Activated gamma-delta T cell (primary cell): ENCODE measurements around the gene SPTA1.

Source experiments
- DNase-seq: peaks from one replicate; lab custom pipeline; 2025; lab: John Stamatoyannopoulos, UW

SPTA1 gene

DNA sequence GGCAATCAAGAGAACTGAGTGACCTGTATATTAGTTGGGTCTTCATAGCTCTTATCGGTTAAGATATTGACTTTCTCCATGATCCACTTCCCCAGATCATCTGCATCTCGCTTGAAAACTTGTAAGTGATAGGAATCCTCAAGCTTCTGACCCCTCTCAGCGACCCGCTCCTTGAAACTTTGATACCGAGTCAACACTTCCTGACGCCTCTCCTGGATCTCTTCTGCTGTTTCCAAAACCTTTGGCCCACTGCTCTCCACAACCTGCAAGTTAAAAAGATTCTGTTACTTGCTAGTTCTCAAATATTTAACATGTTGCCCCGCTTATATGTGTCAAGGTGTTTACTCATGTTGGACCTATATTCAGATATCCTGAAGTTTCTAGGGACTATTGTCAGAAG, 1.4 kb downstream of the SPTA1 start:
- no peak for DNase-seq

DNA sequence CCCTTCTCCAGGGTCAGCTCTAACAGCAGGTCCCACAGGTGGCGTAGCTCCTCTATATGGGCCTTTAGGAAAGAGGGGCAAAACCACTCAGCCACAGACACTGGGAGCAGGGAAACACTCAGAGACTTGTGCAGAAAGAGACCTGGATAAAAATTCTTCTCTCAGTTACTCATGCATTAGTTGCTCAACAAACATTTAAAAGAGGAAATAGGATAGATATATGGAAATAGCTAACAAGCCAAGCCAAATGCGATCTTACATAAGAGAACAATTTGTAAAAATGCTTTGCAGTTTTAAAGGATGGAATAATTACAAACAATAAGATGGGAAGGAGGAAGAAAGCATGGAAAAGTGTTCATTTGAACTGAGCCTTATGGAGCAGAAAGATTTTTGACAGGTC, 4.9 kb downstream of the SPTA1 start:
- no peak for DNase-seq

DNA sequence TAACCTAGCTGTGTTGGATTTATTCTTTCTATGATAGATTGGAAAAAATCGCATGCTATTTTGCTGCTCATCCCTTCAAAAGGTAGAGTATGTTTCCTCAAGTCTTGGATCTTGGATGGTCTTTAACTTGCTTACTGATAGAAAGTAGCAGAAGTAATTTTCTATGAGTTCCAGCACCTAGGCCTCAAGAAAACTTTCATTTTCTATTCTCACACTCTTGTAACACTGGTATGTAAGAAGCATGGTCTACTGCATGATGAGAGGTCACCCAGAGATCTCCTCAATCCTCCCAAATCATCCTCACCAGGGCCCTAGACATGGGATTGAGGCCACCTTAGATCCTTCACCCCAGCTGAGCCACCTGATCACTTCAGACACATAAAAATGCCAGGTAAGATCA, 7.2 kb downstream of the SPTA1 start:
- no peak for DNase-seq

DNA sequence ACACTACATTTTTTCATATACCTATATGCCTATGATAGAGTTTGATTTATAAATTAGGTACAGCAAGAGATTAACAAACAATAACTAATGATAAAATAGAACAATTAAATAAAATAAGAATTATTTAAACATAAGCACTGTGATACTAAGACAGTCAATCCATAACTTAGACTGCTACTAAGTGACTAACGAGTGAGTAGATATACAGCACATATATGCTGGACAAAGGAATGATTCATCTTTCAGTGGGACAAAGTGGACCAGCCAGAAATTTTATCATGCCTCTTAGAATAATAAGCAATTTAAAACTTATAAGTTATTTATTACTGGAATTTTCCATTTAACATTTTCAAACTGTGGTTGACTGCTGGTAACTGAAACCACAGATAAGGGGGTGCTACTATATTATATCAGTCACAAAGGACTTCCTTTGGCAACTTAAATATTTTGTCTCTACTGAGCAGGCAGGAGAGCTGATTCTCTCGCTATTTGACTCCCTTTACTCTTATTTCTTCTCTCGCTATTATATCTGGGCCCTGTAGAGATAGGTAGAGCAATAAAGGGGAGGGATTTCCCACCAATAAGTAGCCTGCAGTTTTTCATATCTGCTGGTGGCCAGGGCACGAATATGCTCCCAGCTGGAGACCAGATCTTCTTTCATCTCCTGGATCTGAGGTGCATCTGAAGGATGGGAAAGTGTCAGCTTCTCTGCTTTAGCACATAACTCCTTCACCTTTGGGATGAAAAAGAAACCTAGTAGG, 10.8 kb downstream of the SPTA1 start:
- DNase-seq, result no peak

DNA sequence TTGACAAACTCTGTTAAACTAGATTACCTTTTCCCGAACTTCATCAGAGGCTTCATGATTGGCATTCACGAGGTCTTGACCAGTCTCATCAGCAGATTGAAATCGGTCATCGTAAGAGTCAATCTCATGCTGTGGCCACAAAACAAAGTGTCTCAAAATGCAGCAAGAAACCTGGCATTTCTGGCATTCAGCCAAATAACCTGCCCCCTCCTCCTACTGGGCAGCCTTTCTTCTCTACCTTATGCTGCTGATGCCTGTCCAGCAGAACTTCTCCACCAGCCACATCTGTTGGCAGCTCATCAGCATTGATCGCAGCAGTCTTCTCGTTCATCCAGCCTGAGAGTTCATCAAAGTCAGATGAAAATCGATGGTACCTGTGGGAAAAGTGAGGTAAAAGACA, 12.2 kb downstream of the SPTA1 start:
- DNase-seq, result no peak

GRCh38 chr1:158666037-158666436, 20.5 kb downstream of the SPTA1 start:
- no peak for DNase-seq

- DNase-seq, result no peak
Measured at GRCh38 chr1:158654571-158654970, 31.9 kb downstream of the SPTA1 start.

- no peak for DNase-seq
Measured at GRCh38 chr1:158654086-158654485, 32.4 kb downstream of the SPTA1 start.

DNA sequence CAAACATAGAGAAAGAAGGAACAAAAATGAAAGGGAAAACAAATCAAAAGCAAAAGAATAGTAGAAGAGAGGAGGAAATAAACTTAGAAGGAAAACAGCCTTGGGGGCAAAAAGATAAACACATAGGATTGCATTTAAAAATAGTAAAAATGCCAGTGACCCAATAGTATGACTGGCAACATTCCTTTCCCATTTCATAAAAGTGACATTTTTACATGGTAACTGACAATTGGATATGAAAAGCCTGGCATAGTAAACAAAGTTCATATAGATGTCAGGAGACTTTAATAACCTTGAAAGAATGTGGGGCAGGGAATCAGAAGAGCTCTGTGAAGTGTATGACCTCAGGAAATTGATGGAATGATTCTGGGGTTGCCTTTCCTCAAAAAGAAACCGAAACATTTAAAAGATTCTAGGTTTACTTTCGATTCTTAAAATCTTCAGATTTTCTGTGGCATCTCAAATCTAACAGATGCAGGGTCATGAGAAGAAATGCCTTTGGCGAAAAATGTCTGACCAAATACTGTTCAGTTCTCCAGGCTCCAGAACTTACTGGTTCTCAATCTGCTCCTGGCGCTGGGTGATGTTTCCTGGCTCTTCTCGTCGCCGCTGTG, 33.7 kb downstream of the SPTA1 start:
- DNase-seq, result no peak

- no peak for DNase-seq
Measured at GRCh38 chr1:158649052-158649451, 37.5 kb downstream of the SPTA1 start.

DNA sequence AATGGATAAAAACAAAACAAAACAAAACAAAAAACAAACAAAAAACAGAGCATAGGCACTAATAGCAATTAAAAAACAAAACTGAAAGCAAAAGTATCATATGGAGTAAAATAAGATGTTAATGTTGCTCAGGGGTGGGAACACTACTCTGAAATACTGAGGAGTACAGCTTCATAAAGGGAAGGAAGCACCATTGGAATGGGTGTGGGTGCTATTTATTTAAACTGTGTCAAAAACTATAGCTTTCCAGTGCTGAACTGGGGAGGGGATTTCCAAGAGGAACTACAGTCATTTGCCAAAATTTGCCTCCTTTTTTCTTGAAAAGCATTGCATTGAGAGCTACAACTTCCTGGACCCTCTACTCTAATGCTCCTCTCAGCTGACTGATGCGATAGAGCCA, 40.0 kb downstream of the SPTA1 start:
- DNase-seq, result no peak

DNA sequence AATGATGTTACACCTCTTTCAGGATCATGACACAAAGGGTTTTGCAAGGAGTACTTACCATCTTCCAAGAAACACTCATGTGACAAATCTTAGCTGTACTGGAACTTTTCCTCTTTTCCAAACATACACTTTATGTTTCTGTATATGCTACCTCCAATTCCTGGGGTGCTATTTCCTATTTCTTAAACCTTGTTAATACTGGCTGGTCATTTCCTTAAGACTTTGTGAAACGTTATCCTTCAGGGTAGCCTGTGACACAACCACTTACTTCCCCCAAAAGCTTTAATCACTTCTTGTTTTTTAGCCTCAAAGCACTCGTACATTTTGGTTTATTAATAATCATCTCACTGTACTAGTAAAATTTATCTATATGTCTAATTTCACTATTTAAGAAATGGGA, 42.1 kb downstream of the SPTA1 start:
- no peak for DNase-seq

GRCh38 chr1:158638904-158639303, 47.6 kb downstream of the SPTA1 start:
- DNase-seq, result no peak

- DNase-seq, result no peak
Measured at GRCh38 chr1:158638146-158638545, 48.4 kb downstream of the SPTA1 start.

- no peak for DNase-seq
Measured at GRCh38 chr1:158613764-158614163, 72.8 kb downstream of the SPTA1 start.

GRCh38 chr1:158611916-158612315, 74.6 kb downstream of the SPTA1 start:
- no peak for DNase-seq

DNA sequence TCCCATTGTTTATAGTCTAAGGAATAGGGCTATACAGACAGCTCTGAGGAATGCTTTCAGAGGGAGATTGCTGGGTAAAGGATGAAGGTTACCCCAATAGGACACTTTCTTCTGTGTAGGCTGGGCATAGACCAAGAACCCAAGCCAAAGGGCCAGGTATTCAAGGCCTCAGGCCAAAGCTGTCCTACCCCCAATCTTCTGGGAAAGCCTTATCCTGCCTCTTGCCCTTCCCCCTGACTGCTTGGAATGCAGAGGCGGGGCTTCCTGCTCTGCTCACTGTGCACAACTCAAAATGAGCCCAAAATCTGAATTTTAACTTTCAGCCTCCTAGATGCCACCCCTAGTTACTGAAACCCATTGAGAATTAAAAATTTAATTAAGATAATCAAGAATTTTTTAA, 79.2 kb downstream of the SPTA1 start:
- no peak for DNase-seq

DNA sequence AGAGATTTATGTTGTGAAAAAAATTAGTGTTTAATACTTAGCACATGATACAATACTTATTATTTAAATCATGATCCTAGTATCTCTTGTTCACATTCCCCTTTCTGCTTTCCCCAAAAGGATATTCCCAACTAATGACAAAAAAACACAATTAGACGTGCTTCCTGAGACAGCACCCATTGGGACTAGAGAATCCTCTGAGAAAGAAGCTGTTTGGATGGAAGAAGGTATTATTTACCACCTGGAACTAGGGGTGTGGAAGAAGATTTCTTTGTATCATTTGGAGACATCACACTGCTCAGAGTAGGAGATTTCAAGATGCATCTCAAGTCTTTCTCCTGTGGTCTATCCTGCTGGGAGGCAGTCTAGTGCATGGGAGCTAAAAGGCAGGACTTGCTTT, 81.5 kb downstream of the SPTA1 start, which contains the start of gene OR10Z1:
TSS of gene OR10Z1 (plus strand) at position 301 of the 400 bp plus-strand sequence. CDS start 1,171 bp downstream, outside the sequence.
- no peak for DNase-seq

DNA sequence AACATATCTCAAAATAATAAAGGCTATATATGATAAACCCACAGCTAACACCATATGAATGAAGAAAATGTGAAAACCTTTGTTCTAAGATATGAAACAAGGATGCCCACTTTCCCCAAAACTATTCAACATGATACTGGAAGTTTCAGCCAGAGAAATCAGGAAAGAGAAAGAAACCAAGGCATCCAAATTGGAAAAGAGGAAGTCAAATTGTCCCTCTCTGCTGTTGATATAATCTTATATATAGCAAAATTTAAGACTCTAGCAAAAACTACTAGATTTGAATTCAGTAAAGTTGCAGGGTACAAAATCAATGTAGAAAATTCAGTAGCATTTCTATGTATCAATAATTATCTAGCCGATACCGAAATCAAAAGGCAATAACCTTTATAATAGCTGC, 85.8 kb downstream of the SPTA1 start:
- DNase-seq, result no peak

DNA sequence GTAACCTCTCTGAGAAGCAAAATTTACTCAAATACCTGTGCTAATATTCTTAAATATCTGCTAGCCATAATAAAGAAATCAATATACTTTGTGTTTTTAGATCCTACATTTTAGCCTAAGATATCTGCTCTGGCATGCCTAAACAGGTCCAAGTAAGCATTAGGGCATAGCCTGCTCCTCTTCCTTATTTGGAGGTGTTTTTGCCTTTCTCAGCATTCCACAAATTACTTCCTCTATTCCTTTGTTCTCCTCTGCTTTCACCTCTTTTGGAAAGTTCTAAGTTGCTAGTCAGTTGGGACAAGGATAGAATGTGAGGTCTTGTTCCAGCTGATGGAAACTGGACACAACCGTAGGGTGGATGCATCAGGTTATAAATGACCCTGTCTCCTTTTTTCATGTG, 99.6 kb downstream of the SPTA1 start:
- DNase-seq, result no peak

GRCh38 chr1:158583962-158584361, 102.6 kb downstream of the SPTA1 start:
- DNase-seq, result no peak

DNA sequence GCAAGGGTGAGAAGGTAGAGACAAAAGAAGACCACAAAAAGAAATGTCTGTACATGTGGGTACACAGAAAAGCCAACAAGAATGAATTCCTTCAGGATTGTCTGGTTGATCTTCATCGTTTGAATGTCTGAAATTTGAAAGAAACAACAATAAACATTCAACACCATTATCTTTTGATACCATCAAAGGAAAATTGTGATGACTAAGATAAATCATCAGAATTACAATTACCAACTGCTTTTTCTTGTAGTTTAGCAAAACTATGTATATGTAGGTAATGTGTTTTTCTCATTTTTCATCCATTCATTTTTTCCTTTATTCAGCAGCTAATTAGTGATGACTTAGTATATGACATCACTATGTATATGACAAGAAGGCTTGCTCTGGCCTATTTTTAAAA, 106.8 kb downstream of the SPTA1 start, which contains the start of gene OR10X1:
TSS of gene OR10X1 (minus strand) at position 167 of the 400 bp plus-strand sequence. CDS start at position 167, 0 bp downstream.
- DNase-seq, result no peak

GRCh38 chr1:158577561-158577960, 109.0 kb downstream of the SPTA1 start:
- DNase-seq, result no peak

- DNase-seq, result no peak
Measured at GRCh38 chr1:158572226-158572625, 114.3 kb downstream of the SPTA1 start.
